Karpas-422 (cell line): ENCODE measurements around the gene CLPTM1. TPM values are rescaled to one million over a fixed set of nuclear protein-coding genes. Genes with fewer than 3 reads are reported as not detected.
"Not testable (repeated sequence)": the region's sequence is repeated elsewhere in the genome, so short reads cannot be mapped to it uniquely, and the experiment has no call there.

Experiments used
- DNase-seq: peaks from one replicate; pipeline ENCODE4 v3.0.0-alpha.2; 2015
- H2AFZ ChIP-seq: fragments of 200-600 bp; sonication (generic); 2 replicates; pipeline ENCODE4 v1.6.1; 2014; ENCODE audit warnings: antibody characterized with exemption, low read length, mixed read lengths
- H3K27ac ChIP-seq: fragments of 200-600 bp; sonication (generic); 2 replicates; pipeline ENCODE4 v1.5.1; 2014; ENCODE audit warnings: mild to moderate bottlenecking, low read length, moderate library complexity
- H3K27me3 ChIP-seq: fragments of 200-600 bp; sonication (generic); 2 replicates; pipeline ENCODE4 v1.6.1; 2014; ENCODE audit warnings: low read length, mixed read lengths
- H3K36me3 ChIP-seq: fragments of 200-600 bp; sonication (generic); 2 replicates; pipeline ENCODE4 v1.6.1; 2014; ENCODE audit warnings: low read length, mixed read lengths; ENCODE audit not compliant: insufficient read depth
- H3K4me1 ChIP-seq: fragments of 200-600 bp; sonication (generic); 2 replicates; pipeline ENCODE4 v1.6.1; 2014; ENCODE audit warnings: mild to moderate bottlenecking, low read length, mixed read lengths
- H3K4me2 ChIP-seq: fragments of 200-600 bp; sonication (generic); 2 replicates; pipeline ENCODE4 v1.6.1; 2014; ENCODE audit warnings: low read length, low read depth, mild to moderate bottlenecking; ENCODE audit not compliant: poor library complexity, severe bottlenecking
- H3K4me3 ChIP-seq: fragments of 200-600 bp; sonication (generic); 2 replicates; pipeline ENCODE4 v1.5.1; 2014; ENCODE audit warnings: mild to moderate bottlenecking, antibody characterized with exemption, low read length, mixed read lengths
- H3K79me2 ChIP-seq: fragments of 200-600 bp; sonication (generic); 2 replicates; pipeline ENCODE4 v1.6.1; 2014; ENCODE audit warnings: mild to moderate bottlenecking, low read length, mixed read lengths
- H3K9ac ChIP-seq: fragments of 200-600 bp; sonication (generic); 2 replicates; pipeline ENCODE4 v1.6.0; 2014; ENCODE audit warnings: low read length
- H3K9me2 ChIP-seq: fragments of 200-600 bp; sonication (generic), shearing (Covaris generic); replicated peaks from 2 replicates; pipeline ENCODE4 v1.6.0; 2014; ENCODE audit warnings: mild to moderate bottlenecking, low read length, moderate library complexity; ENCODE audit not compliant: insufficient read depth
- H3K9me3 ChIP-seq: fragments of 300-700, 200-600 bp; sonication (generic); 2 replicates; pipeline ENCODE4 v1.6.1; 2014; ENCODE audit warnings: low read length, mixed read lengths
- H4K20me1 ChIP-seq: fragments of 200-600 bp; sonication (generic); 2 replicates; pipeline ENCODE4 v1.6.1; 2014; ENCODE audit warnings: mild to moderate bottlenecking, antibody characterized with exemption, low read length, low read depth; ENCODE audit not compliant: insufficient read depth
- total RNA-seq: library from RNA; depleted of rRNA; stranded (reverse); fragments of >200 nt; shearing (Covaris generic); gene quantifications from 2 replicates; pipeline ENCODE4 v1.2.3, GENCODE V29; 2014; ENCODE audit warnings: low replicate concordance

CLPTM1 gene
- total RNA-seq, 1 experiment from 2014 or later: 19.7 TPM

- Histone ChIP-seq H3K4me3 (no peak overlapping the region; the same call in 1 of the 2 replicates), H3K27ac (peak overlapping the region; percentile 73), H3K79me2 (peaks cover 67% of the 10 kb centered on the region), H3K4me2 (peak overlapping the region; percentile 42), H4K20me1 (peaks cover 37% of the 10 kb centered on the region), H3K9me3 (no peaks in the 10 kb centered on the region), H3K9ac (peak overlapping the region; percentile 30), H3K9me2 (no peaks in the 10 kb centered on the region), H2AFZ (no peak overlapping the region), H3K36me3 (peaks cover 17% of the 10 kb centered on the region; the same call in 1 of the 2 replicates), H3K27me3 (no peaks in the 10 kb centered on the region), H3K4me1 (peaks cover 53% of the 10 kb centered on the region)
- DNase-seq: peak; percentile 69
These were observed 5.9 kb downstream of the CLPTM1 start for GRCh38 chr19:44960906-44961728.

- H3K9ac ChIP-seq: peak overlapping the region; percentile 30; the same call in 1 of the 2 replicates
- no peaks in the 10 kb centered on the region for H3K9me3 ChIP-seq
- H3K4me2 ChIP-seq: peak overlapping the region; percentile 42
- no peaks in the 10 kb centered on the region for H3K27me3 ChIP-seq
- no peak overlapping the region; the same call in 1 of the 2 replicates for H3K4me3 ChIP-seq
- H2AFZ ChIP-seq: no peak overlapping the region
- H4K20me1 ChIP-seq: peaks cover 30% of the 10 kb centered on the region
- peaks cover 46% of the 10 kb centered on the region for H3K4me1 ChIP-seq
- peaks cover 17% of the 10 kb centered on the region; the same call in 1 of the 2 replicates for H3K36me3 ChIP-seq
- H3K9me2 ChIP-seq: no peaks in the 10 kb centered on the region
- peaks cover 60% of the 10 kb centered on the region for H3K79me2 ChIP-seq
- peak overlapping the region; percentile 73 for H3K27ac ChIP-seq
- DNase-seq: no peak
These were observed 6.6 kb downstream of the CLPTM1 start for GRCh38 chr19:44961821-44962220.

GRCh38 chr19:44968118-44968517, 12.9 kb downstream of the CLPTM1 start:
- H3K36me3 ChIP-seq: peaks cover 9% of the 10 kb centered on the region; the same call in 1 of the 2 replicates
- H3K79me2 ChIP-seq: peaks cover 23% of the 10 kb centered on the region
- no peak overlapping the region for H3K4me2 ChIP-seq
- DNase-seq: no peak
- H2AFZ ChIP-seq: no peak overlapping the region
- H3K9ac ChIP-seq: no peak overlapping the region
- H3K4me3 ChIP-seq: no peak overlapping the region
- H4K20me1 ChIP-seq: no peaks in the 10 kb centered on the region
- H3K27me3 ChIP-seq: no peaks in the 10 kb centered on the region
- H3K27ac ChIP-seq: no peak overlapping the region
- H3K9me2 ChIP-seq: no peaks in the 10 kb centered on the region
- no peaks in the 10 kb centered on the region for H3K9me3 ChIP-seq
- no peaks in the 10 kb centered on the region for H3K4me1 ChIP-seq

GRCh38 chr19:44968670-44969069, 13.5 kb downstream of the CLPTM1 start:
- no peak overlapping the region for H3K27ac ChIP-seq
- no peaks in the 10 kb centered on the region for H3K4me1 ChIP-seq
- H3K4me3 ChIP-seq: no peak overlapping the region
- H3K9me3 ChIP-seq: no peaks in the 10 kb centered on the region
- no peak overlapping the region for H3K4me2 ChIP-seq
- H4K20me1 ChIP-seq: no peaks in the 10 kb centered on the region
- peaks cover 23% of the 10 kb centered on the region for H3K79me2 ChIP-seq
- H3K9ac ChIP-seq: no peak overlapping the region
- H3K36me3 ChIP-seq: peaks cover 9% of the 10 kb centered on the region; the same call in 1 of the 2 replicates
- DNase-seq: no peak
- H3K9me2 ChIP-seq: no peaks in the 10 kb centered on the region
- H2AFZ ChIP-seq: no peak overlapping the region
- H3K27me3 ChIP-seq: no peaks in the 10 kb centered on the region

DNA sequence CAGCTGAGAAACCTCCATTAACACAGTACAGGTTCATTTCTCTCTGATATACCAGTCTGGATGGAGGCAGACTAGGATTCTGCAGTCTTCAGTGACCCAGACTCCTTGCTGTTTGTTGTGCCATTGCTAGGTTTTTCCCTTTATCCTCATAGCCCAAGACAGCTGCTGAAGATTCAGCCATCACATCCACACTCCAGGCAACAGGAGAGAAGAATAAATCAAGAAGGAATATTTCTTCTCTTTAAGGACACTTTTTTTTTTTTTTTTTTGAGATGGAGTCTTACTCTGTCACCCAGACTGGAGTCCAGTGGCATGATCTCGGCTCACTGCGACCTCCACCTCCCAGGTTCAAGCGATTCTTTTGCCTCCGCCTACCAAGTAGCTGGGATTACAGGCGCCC, 14.3 kb downstream of the CLPTM1 start:
- no peaks in the 10 kb centered on the region for H3K9me2 ChIP-seq
- no peak overlapping the region for H3K27ac ChIP-seq
- H3K9me3 ChIP-seq: no peaks in the 10 kb centered on the region
- H3K4me2 ChIP-seq: no peak overlapping the region
- no peak overlapping the region for H3K4me3 ChIP-seq
- peaks cover 9% of the 10 kb centered on the region; the same call in 1 of the 2 replicates for H3K36me3 ChIP-seq
- peaks cover 23% of the 10 kb centered on the region for H3K79me2 ChIP-seq
- no peak for DNase-seq
- H3K27me3 ChIP-seq: no peaks in the 10 kb centered on the region
- no peak overlapping the region for H2AFZ ChIP-seq
- H4K20me1 ChIP-seq: no peaks in the 10 kb centered on the region
- H3K4me1 ChIP-seq: no peaks in the 10 kb centered on the region
- H3K9ac ChIP-seq: no peak overlapping the region

DNA sequence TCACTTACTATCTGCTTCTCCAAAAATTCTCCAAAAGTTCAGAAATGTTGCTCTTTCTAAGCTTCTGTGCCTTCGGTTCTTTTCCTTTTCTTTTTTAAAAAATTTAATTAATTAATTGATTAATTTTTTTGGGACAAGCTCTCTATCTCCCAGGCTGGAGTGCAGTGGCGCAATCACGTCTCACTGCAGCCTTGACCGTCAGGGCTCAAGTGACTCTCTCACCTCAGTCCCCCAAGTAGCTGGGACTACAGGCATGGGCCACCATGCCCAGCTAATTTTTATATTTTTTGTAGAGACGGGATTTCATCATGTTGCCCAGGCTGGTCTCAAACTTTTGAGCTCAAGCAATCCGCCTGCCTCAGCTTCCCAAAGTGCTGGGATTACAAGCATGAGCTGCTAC, 16.3 kb downstream of the CLPTM1 start:
- not testable (repeated sequence) for DNase-seq, H3K9me3 ChIP-seq, H3K27ac ChIP-seq, H3K4me2 ChIP-seq, H3K9me2 ChIP-seq, H3K36me3 ChIP-seq, H4K20me1 ChIP-seq, H3K27me3 ChIP-seq, H3K4me3 ChIP-seq, H3K4me1 ChIP-seq, H2AFZ ChIP-seq, H3K9ac ChIP-seq
- peaks cover 21% of the 10 kb centered on the region for H3K79me2 ChIP-seq

GRCh38 chr19:44972802-44973201, 17.6 kb downstream of the CLPTM1 start:
- Histone ChIP-seq H3K9me2 (no peaks in the 10 kb centered on the region), H4K20me1 (no peaks in the 10 kb centered on the region), H3K4me1 (no peaks in the 10 kb centered on the region), H3K4me3 (no peak overlapping the region), H3K36me3 (peaks cover 7% of the 10 kb centered on the region; the same call in 1 of the 2 replicates), H3K4me2 (no peak overlapping the region), H3K27ac (no peak overlapping the region), H2AFZ (no peak overlapping the region), H3K27me3 (no peaks in the 10 kb centered on the region), H3K9me3 (no peaks in the 10 kb centered on the region), H3K9ac (no peak overlapping the region), H3K79me2 (peaks cover 21% of the 10 kb centered on the region)
- DNase-seq: no peak

- Histone ChIP-seq H3K27ac (no peak overlapping the region), H3K4me3 (no peak overlapping the region), H3K4me2 (no peak overlapping the region), H3K36me3 (peaks cover 7% of the 10 kb centered on the region; the same call in 1 of the 2 replicates), H3K79me2 (peaks cover 8% of the 10 kb centered on the region), H2AFZ (no peak overlapping the region), H4K20me1 (no peaks in the 10 kb centered on the region), H3K9me3 (no peaks in the 10 kb centered on the region), H3K9ac (no peak overlapping the region), H3K9me2 (no peaks in the 10 kb centered on the region), H3K4me1 (no peaks in the 10 kb centered on the region), H3K27me3 (no peaks in the 10 kb centered on the region)
- no peak for DNase-seq
These were observed 19.0 kb downstream of the CLPTM1 start for GRCh38 chr19:44973982-44974735.
